ENCODE results near the gene TNFSF11.

Gene TNFSF11

GRCh38 chr13:42574011-42574410 is at the start of gene TNFSF11:
TSS of gene TNFSF11 (plus strand) at chr13:42574152. CDS start at chr13:42574304, 152 bp downstream.
- DNase-seq (ENCODE audit: extremely low read depth in 1 of 2, low read depth in 1 of 2): no peak

- DNase-seq (ENCODE audit: extremely low read depth in 1 of 2, low read depth in 1 of 2): no peak
These were observed 49.4 kb upstream of the TNFSF11 start for GRCh38 chr13:42524487-42525034.

GRCh38 chr13:42525035-42525504 is 48.9 kb upstream of the TNFSF11 start:
- DNase-seq (ENCODE audit: extremely low read depth in 1 of 2, low read depth in 1 of 2): no peak

GRCh38 chr13:42526276-42526675 is 47.7 kb upstream of the TNFSF11 start:
- DNase-seq (ENCODE audit: extremely low read depth in 1 of 2, low read depth in 1 of 2): no peak

GRCh38 chr13:42526804-42527203 is 47.1 kb upstream of the TNFSF11 start:
- no peak for DNase-seq (ENCODE audit: extremely low read depth in 1 of 2, low read depth in 1 of 2)

- DNase-seq (ENCODE audit: extremely low read depth in 1 of 2, low read depth in 1 of 2): no peak
These were observed 41.2 kb upstream of the TNFSF11 start for GRCh38 chr13:42532561-42533335.

GRCh38 chr13:42533336-42533591 is 40.7 kb upstream of the TNFSF11 start:
- no peak for DNase-seq (ENCODE audit: extremely low read depth in 1 of 2, low read depth in 1 of 2)

GRCh38 chr13:42534785-42535184 is 39.2 kb upstream of the TNFSF11 start:
- no peak for DNase-seq (ENCODE audit: extremely low read depth in 1 of 2, low read depth in 1 of 2)

- no peak for DNase-seq (ENCODE audit: extremely low read depth in 1 of 2, low read depth in 1 of 2)
These were observed 35.0 kb upstream of the TNFSF11 start for GRCh38 chr13:42538996-42539395.

- no peak for DNase-seq (ENCODE audit: extremely low read depth in 1 of 2, low read depth in 1 of 2)
These were observed 34.3 kb upstream of the TNFSF11 start for GRCh38 chr13:42539670-42540069.

GRCh38 chr13:42543215-42543797 is 30.6 kb upstream of the TNFSF11 start:
- DNase-seq (ENCODE audit: extremely low read depth in 1 of 2, low read depth in 1 of 2): no peak

- DNase-seq (ENCODE audit: extremely low read depth in 1 of 2, low read depth in 1 of 2): no peak
These were observed 29.6 kb upstream of the TNFSF11 start for GRCh38 chr13:42544246-42544926.

GRCh38 chr13:42545842-42546241 is 28.1 kb upstream of the TNFSF11 start:
- no peak for DNase-seq (ENCODE audit: extremely low read depth in 1 of 2, low read depth in 1 of 2)

GRCh38 chr13:42547612-42548011 is 26.3 kb upstream of the TNFSF11 start:
- no peak for DNase-seq (ENCODE audit: extremely low read depth in 1 of 2, low read depth in 1 of 2)

- no peak for DNase-seq (ENCODE audit: extremely low read depth in 1 of 2, low read depth in 1 of 2)
These were observed 25.0 kb upstream of the TNFSF11 start for GRCh38 chr13:42548731-42549551.

GRCh38 chr13:42549552-42549936 is 24.4 kb upstream of the TNFSF11 start:
- DNase-seq (ENCODE audit: extremely low read depth in 1 of 2, low read depth in 1 of 2): peak in 1 of 2 donors; percentile 39

GRCh38 chr13:42551611-42552010 is 22.3 kb upstream of the TNFSF11 start:
- no peak for DNase-seq (ENCODE audit: extremely low read depth in 1 of 2, low read depth in 1 of 2)

- DNase-seq (ENCODE audit: extremely low read depth in 1 of 2, low read depth in 1 of 2): no peak
These were observed 20.6 kb upstream of the TNFSF11 start for GRCh38 chr13:42553098-42554046.

GRCh38 chr13:42559057-42559456 is 14.9 kb upstream of the TNFSF11 start:
- DNase-seq (ENCODE audit: extremely low read depth in 1 of 2, low read depth in 1 of 2): no peak
